ENCODE measurements around the gene ZNF236. TPM values are rescaled to one million over a fixed set of nuclear protein-coding genes. Genes with fewer than 3 reads are reported as not detected.

The ZNF236 gene
- total RNA-seq, 1 experiment from 2014 or later: 24.8 TPM

DNA sequence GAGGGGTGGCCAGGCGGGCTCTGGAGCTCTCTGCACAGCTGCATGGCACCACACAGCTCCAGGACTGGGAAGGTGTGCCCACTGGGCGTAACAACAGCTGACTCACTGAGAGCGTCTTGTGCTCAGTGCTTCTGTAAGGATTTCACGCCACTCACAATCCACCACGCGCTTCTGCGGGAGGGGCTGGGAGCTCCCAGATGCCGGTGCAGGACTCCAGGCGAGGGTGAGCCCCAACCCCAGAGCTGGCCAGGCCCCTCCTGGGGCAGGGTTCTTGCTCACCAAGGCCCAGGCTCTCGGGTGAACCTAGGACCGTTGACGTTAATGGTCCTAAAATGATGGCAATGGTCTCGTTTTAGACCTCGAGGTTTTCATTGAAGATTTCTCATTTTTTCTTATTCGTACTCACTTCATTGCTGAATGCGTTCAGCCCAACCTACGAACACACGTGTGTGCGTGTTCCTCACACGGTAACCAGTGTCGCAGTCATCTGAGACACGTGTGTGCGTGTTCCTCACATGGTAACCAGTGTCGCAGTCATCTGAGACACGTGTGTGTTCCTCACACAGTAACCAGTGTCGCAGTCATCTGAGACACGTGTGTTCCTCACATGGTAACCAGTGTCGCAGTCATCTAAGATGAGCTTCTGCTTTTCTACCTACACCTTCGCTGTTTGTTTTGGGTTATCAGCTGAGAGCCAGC is 38.4 kb upstream of the ZNF236 start:
- Histone ChIP-seq H3K9me3 (ENCODE audit: low read depth, low read length, poor library complexity, severe bottlenecking) (no peaks in the 10 kb centered on the region), H3K4me1 (ENCODE audit: insufficient read depth, low read length, poor library complexity, severe bottlenecking) (no peaks in the 10 kb centered on the region), H3K27ac (ENCODE audit: low read depth, low read length, poor library complexity, severe bottlenecking) (no peak overlapping the region), H3K36me3 (ENCODE audit: insufficient read depth, low read length, poor library complexity, severe bottlenecking) (no peaks in the 10 kb centered on the region), H3K4me3 (ENCODE audit: low read depth, low read length, poor library complexity, severe bottlenecking) (no peak overlapping the region), H3K27me3 (replicated peaks; ENCODE audit: insufficient read depth, low read depth, low read length, poor library complexity) (peaks cover 32% of the 10 kb centered on the region)
- CTCF ChIA-PET: no interaction called here
- POLR2A ChIA-PET (ENCODE audit: low non-redundant PET): no interaction called here
- intact Hi-C loops (cut with micrococcal nuclease; ENCODE audit: unreplicated experiment): no loop called here
- TF ChIP-seq, protein P1, sequence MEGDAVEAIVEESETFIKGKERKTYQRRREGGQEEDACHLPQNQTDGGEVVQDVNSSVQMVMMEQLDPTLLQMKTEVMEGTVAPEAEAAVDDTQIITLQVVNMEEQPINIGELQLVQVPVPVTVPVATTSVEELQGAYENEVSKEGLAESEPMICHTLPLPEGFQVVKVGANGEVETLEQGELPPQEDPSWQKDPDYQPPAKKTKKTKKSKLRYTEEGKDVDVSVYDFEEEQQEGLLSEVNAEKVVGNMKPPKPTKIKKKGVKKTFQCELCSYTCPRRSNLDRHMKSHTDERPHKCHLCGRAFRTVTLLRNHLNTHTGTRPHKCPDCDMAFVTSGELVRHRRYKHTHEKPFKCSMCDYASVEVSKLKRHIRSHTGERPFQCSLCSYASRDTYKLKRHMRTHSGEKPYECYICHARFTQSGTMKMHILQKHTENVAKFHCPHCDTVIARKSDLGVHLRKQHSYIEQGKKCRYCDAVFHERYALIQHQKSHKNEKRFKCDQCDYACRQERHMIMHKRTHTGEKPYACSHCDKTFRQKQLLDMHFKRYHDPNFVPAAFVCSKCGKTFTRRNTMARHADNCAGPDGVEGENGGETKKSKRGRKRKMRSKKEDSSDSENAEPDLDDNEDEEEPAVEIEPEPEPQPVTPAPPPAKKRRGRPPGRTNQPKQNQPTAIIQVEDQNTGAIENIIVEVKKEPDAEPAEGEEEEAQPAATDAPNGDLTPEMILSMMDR (conservative IDR thresholded peaks at IDR 0.05; ENCODE audit: low read depth, low read length): no peak
- TF ChIP-seq EZH2 (IDR thresholded peaks at IDR 0.05; ENCODE audit: borderline replicate concordance, low read depth, low read length, poor library complexity, severe bottlenecking): no peak
- BruUV-seq (replicated peaks): no TSS peak
- no peak for DNase-seq (ENCODE audit: low spot score)

DNA sequence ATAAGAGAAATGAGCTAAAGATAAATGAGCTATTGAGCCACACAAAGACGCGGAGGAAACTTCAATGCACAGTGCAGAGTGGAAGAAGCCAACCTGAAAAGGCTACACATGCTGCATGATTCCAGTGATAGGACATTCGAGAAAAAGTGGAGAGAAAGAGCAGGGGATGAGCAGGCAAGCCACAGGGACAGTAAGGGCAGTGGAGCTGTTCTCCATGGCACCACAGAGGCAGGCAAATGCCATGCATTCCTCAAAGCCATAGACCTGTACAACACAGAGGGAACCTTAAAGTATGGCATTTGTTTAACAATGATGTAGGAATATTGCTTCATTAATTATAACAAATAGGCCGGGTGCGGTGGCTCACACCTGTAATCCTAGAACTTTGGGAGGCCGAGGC is 36.5 kb upstream of the ZNF236 start:
- CTCF ChIA-PET: no interaction called here
- BruUV-seq (replicated peaks): no TSS peak
- no peak for DNase-seq (ENCODE audit: low spot score)

DNA sequence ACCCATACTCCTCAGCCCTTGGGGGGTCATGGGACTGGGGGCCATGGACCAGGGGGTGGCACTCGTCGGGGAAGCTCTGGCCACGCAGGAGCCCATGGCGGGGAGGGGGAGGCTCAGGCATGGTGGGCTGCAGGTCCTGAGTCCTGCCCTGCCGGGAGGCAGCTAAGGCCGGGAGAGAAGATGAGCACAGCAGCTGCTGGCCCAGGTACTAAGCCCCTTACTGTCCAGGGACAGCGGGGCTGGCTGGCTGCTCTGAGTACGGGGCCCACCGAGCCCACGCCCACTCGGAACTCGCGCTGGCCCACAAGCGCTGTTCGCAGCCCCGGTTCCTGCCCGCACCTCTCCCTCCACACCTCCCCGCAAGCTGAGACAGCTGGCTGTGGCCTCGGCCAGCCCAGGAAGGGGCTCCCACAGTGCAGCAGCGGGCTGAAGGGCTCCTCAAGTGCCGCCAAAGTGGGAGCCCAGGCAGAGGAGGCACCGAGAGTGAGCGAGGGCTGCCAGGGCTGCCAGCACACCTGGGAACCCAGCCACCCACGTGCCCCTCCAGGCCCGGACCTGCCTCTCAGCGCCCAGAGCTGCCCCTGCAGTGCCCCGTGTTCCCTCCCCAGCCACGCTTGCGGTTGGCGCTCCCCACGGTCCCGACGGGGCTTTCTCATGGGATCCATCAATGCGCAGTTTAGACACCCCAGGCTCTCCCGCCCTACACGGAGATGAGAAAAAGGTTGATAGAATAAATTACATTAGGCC is 33.6 kb upstream of the ZNF236 start:
- TF ChIP-seq, protein P1 (conservative IDR thresholded peaks at IDR 0.05; ENCODE audit: low read depth, low read length): no peak
- no peak for TF ChIP-seq EZH2 (IDR thresholded peaks at IDR 0.05; ENCODE audit: borderline replicate concordance, low read depth, low read length, poor library complexity, severe bottlenecking)
- DNase-seq (ENCODE audit: low spot score): no peak
- CTCF ChIA-PET: interaction anchor here (0.6 kb wide), 1 partner anchor 13 kb away, joined by 5 read pairs; no protein-coding TSS in a partner anchor
- intact Hi-C loops (cut with micrococcal nuclease; ENCODE audit: unreplicated experiment): no loop called here
- Histone ChIP-seq H3K27me3 (replicated peaks; ENCODE audit: insufficient read depth, low read depth, low read length, poor library complexity) (peaks cover 20% of the 10 kb centered on the region), H3K36me3 (ENCODE audit: insufficient read depth, low read length, poor library complexity, severe bottlenecking) (no peaks in the 10 kb centered on the region), H3K27ac (ENCODE audit: low read depth, low read length, poor library complexity, severe bottlenecking) (no peak overlapping the region), H3K4me1 (ENCODE audit: insufficient read depth, low read length, poor library complexity, severe bottlenecking) (no peaks in the 10 kb centered on the region), H3K4me3 (ENCODE audit: low read depth, low read length, poor library complexity, severe bottlenecking) (no peak overlapping the region), H3K9me3 (ENCODE audit: low read depth, low read length, poor library complexity, severe bottlenecking) (no peaks in the 10 kb centered on the region)
- POLR2A ChIA-PET (ENCODE audit: low non-redundant PET): no interaction called here
- BruUV-seq (replicated peaks): no TSS peak

More for the DNA sequence above, 36.5 kb upstream of the ZNF236 start:
- H3K4me1 ChIP-seq (ENCODE audit: insufficient read depth, low read length, poor library complexity, severe bottlenecking): no peaks in the 10 kb centered on the region
- H3K4me3 ChIP-seq (ENCODE audit: low read depth, low read length, poor library complexity, severe bottlenecking): no peak overlapping the region
- TF ChIP-seq, protein P1 (conservative IDR thresholded peaks at IDR 0.05; ENCODE audit: low read depth, low read length): no peak
- TF ChIP-seq EZH2 (IDR thresholded peaks at IDR 0.05; ENCODE audit: borderline replicate concordance, low read depth, low read length, poor library complexity, severe bottlenecking): no peak
- peaks cover 26% of the 10 kb centered on the region for H3K27me3 ChIP-seq (replicated peaks; ENCODE audit: insufficient read depth, low read depth, low read length, poor library complexity)
- H3K27ac ChIP-seq (ENCODE audit: low read depth, low read length, poor library complexity, severe bottlenecking): no peak overlapping the region
- POLR2A ChIA-PET (ENCODE audit: low non-redundant PET): no interaction called here
- H3K9me3 ChIP-seq (ENCODE audit: low read depth, low read length, poor library complexity, severe bottlenecking): no peaks in the 10 kb centered on the region
- intact Hi-C loops (cut with micrococcal nuclease; ENCODE audit: unreplicated experiment): no loop called here
- H3K36me3 ChIP-seq (ENCODE audit: insufficient read depth, low read length, poor library complexity, severe bottlenecking): no peaks in the 10 kb centered on the region

Data from A673 (cell line).